Body of pancreas (tissue), 4 donors: ENCODE measurements around the gene NPHP1.

Source experiments
- POLR2A ChIP-seq, 3 donors: fragments of 450-650 bp; IDR thresholded peaks; one replicate each; pipeline ENCODE4 v1.6.1; 2016; ENCODE audit warnings: antibody characterized with exemption in 3 of 3, mild to moderate bottlenecking in 2 of 3
- TF ChIP-seq, protein P1 (sequence below), 7 experiments: fragments of 450-650 bp in 4 of 7; fragments of 200-600 bp in 3 of 7; sonication (generic) in 3 of 7; IDR thresholded peaks; one replicate each; pipeline ENCODE4 v1.5.1; 2016 to 2019; ENCODE audit warnings: antibody characterized with exemption in 7 of 7

DNA sequence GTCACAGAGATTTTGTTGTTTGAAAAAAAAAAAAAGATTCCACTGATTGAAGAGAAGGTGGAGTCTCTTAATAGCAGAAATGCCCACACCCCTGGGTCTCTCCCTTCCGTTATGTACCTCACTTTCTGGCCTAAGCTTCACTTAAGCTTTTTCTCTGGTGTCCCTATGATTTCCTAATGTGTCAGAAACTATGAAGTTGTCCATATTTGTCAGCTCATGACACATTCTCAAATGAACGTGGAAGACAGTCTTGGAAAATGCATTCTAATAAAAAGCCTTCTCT, 83.8 kb downstream of the NPHP1 start:
- TF ChIP-seq, protein P1, sequence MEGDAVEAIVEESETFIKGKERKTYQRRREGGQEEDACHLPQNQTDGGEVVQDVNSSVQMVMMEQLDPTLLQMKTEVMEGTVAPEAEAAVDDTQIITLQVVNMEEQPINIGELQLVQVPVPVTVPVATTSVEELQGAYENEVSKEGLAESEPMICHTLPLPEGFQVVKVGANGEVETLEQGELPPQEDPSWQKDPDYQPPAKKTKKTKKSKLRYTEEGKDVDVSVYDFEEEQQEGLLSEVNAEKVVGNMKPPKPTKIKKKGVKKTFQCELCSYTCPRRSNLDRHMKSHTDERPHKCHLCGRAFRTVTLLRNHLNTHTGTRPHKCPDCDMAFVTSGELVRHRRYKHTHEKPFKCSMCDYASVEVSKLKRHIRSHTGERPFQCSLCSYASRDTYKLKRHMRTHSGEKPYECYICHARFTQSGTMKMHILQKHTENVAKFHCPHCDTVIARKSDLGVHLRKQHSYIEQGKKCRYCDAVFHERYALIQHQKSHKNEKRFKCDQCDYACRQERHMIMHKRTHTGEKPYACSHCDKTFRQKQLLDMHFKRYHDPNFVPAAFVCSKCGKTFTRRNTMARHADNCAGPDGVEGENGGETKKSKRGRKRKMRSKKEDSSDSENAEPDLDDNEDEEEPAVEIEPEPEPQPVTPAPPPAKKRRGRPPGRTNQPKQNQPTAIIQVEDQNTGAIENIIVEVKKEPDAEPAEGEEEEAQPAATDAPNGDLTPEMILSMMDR (IDR thresholded peaks at IDR 0.05) = no peak
- no peak for TF ChIP-seq POLR2A (IDR thresholded peaks at IDR 0.05)
